ENCODE measurements around the gene FANK1.
"Not testable (repeated sequence)": the region's sequence is repeated elsewhere in the genome, so short reads cannot be mapped to it uniquely, and the experiment has no call there.

The FANK1 gene

GRCh38 chr10:125928928-125929585 is 32.7 kb downstream of the FANK1 start:
- no peak for DNase-seq (ENCODE audit: low spot score)

GRCh38 chr10:125929618-125930017 is 33.3 kb downstream of the FANK1 start:
- DNase-seq (ENCODE audit: low spot score), result no peak

GRCh38 chr10:125933693-125934092 is 37.3 kb downstream of the FANK1 start:
- no peak for DNase-seq (ENCODE audit: low spot score)

- no peak for DNase-seq (ENCODE audit: low spot score)
Measured at GRCh38 chr10:125936331-125936730, 40.0 kb downstream of the FANK1 start.

GRCh38 chr10:125940515-125940914 is 44.2 kb downstream of the FANK1 start:
- DNase-seq (ENCODE audit: low spot score), result no peak

- no peak for DNase-seq (ENCODE audit: low spot score)
Measured at GRCh38 chr10:125951290-125951689, 54.9 kb downstream of the FANK1 start.

- DNase-seq (ENCODE audit: low spot score), result no peak
Measured at GRCh38 chr10:125953778-125954385, 57.5 kb downstream of the FANK1 start.

GRCh38 chr10:125955766-125956165 is 59.4 kb downstream of the FANK1 start:
- DNase-seq (ENCODE audit: low spot score), result no peak

GRCh38 chr10:125961743-125962142 is 65.4 kb downstream of the FANK1 start:
- no peak for DNase-seq (ENCODE audit: low spot score)

GRCh38 chr10:125962200-125962599 is 65.8 kb downstream of the FANK1 start:
- no peak for DNase-seq (ENCODE audit: low spot score)

GRCh38 chr10:125964558-125964957 is 68.2 kb downstream of the FANK1 start:
- DNase-seq (ENCODE audit: low spot score), result no peak

GRCh38 chr10:125967533-125967932 is 71.2 kb downstream of the FANK1 start:
- no peak for DNase-seq (ENCODE audit: low spot score)

GRCh38 chr10:125970077-125970630 is 73.8 kb downstream of the FANK1 start:
- not testable (repeated sequence) for DNase-seq (ENCODE audit: low spot score)

- DNase-seq (ENCODE audit: low spot score), result no peak
Measured at GRCh38 chr10:125976960-125977605, 80.7 kb downstream of the FANK1 start.

GRCh38 chr10:125979976-125980375 is 83.6 kb downstream of the FANK1 start:
- no peak for DNase-seq (ENCODE audit: low spot score)

GRCh38 chr10:125980521-125981035 is 84.2 kb downstream of the FANK1 start:
- no peak for DNase-seq (ENCODE audit: low spot score)

- no peak for DNase-seq (ENCODE audit: low spot score)
Measured at GRCh38 chr10:125982260-125982948, 86.0 kb downstream of the FANK1 start.

GRCh38 chr10:125983161-125983560 is 86.8 kb downstream of the FANK1 start:
- no peak for DNase-seq (ENCODE audit: low spot score)

GRCh38 chr10:125983656-125984055 is 87.3 kb downstream of the FANK1 start:
- DNase-seq (ENCODE audit: low spot score), result no peak

- DNase-seq (ENCODE audit: low spot score), result no peak
Measured at GRCh38 chr10:125984346-125984745, 88.0 kb downstream of the FANK1 start.

- DNase-seq (ENCODE audit: low spot score), result no peak
Measured at GRCh38 chr10:125984865-125985495, 88.6 kb downstream of the FANK1 start.

Measured in HuH-7.5 (cell line).